Activated naive CD4-positive, alpha-beta T cell treated with anti-CD3 and anti-CD28 coated beads, Interleukin-2, amount 10 ng/mL, durations not matched to agents 7 days and 5 days (primary cell): ENCODE results near the gene SLC6A13.
"Not testable (repeated sequence)": the region's sequence is repeated elsewhere in the genome, so short reads cannot be mapped to it uniquely, and the experiment has no call there.

Experiments used
- CTCF ChIA-PET: fragments of 350-600 bp; sonication (Branson Sonifier 250); formaldehyde crosslinking; loops from one replicate; lab custom pipeline; 2021; ENCODE audit warnings: antibody characterized with exemption; lab: Charles Lee
- DNase-seq: peaks from one replicate; pipeline ENCODE4 v3.0.0-alpha.2; 2020
- H3K27ac Mint-ChIP-seq: one replicate; pipeline ENCODE4 v1.8.0; 2021; ENCODE audit warnings: mild to moderate bottlenecking, moderate library complexity, mixed read lengths
- H3K27me3 Mint-ChIP-seq: one replicate; pipeline ENCODE4 v1.8.0; 2021; ENCODE audit warnings: mild to moderate bottlenecking, mixed read lengths
- H3K36me3 Mint-ChIP-seq: one replicate; pipeline ENCODE4 v1.8.0; 2021; ENCODE audit warnings: mixed read lengths
- H3K4me1 Mint-ChIP-seq: one replicate; pipeline ENCODE4 v1.8.0; 2021; ENCODE audit warnings: mixed read lengths
- H3K4me3 Mint-ChIP-seq: one replicate; pipeline ENCODE4 v1.8.0; 2021; ENCODE audit warnings: mild to moderate bottlenecking, moderate library complexity, mixed read lengths
- H3K9me3 Mint-ChIP-seq: one replicate; pipeline ENCODE4 v1.8.0; 2021; ENCODE audit warnings: mixed read lengths

SLC6A13 gene

DNA sequence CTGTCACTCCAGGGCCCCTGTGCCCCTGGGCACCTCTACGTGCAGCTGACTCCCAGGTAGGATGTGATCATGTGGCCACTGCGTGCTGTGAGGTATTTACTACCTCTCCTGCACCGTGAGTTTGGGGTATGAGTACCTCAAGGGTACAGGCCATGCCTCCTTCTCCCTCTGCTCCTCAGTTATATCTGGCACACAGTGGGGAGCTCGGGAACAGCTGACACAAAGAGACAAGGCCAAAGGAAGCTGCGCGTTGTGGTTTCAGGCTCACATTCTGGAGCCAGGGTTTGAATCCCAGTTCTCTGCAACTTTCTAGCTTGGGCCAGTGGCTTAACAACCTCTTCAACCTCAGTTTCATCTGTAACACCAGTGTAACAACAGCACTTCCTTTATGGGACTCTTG, 40.9 kb downstream of the SLC6A13 start:
- Mint-ChIP-seq H3K27ac (no peak overlapping the region), H3K9me3 (no peaks in the 10 kb centered on the region), H3K4me3 (no peak overlapping the region), H3K4me1 (peaks cover 4% of the 10 kb centered on the region), H3K36me3 (no peaks in the 10 kb centered on the region), H3K27me3 (peaks cover 4% of the 10 kb centered on the region)
- DNase-seq = no peak
- CTCF ChIA-PET = no interaction called here

DNA sequence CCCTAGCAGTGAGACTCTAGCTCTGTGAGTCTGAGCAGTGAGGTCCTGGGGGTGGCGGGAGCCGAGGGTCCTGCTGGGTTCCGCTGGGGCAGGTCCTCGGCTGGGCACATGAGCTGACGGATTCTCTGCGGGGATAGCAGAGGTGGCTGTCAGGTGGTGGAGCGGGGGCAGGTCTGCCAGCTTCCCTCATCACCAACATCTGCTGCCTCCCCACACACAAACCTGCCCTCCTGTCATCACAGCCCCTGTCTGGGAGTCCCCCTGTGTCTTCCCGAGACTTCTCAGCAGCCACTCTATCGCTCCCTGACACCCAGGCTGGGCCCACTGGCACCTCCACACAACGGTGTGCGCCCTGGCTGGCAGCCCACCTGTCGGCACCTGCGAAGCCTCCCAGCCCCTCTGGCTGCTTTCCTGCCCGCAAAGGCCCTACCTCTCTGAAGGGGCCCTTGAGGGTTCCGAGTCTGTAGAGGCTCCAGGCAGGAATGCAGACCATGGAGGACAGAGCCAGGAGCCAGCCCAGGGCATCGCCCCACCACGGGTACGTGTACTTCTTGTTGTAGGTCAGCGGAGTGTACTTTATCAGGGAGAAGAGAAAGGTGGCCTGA, 41.6 kb downstream of the SLC6A13 start:
- Mint-ChIP-seq H3K27ac (no peak overlapping the region), H3K36me3 (no peaks in the 10 kb centered on the region), H3K4me3 (no peak overlapping the region), H3K9me3 (no peaks in the 10 kb centered on the region), H3K27me3 (peaks cover 6% of the 10 kb centered on the region), H3K4me1 (peaks cover 4% of the 10 kb centered on the region)
- CTCF ChIA-PET = interaction anchor here (1.2 to 1.3 kb wide), 2 partner anchors 9 to 11 kb away, joined by 3 to 5 read pairs; no protein-coding TSS in a partner anchor
- DNase-seq = no peak

DNA sequence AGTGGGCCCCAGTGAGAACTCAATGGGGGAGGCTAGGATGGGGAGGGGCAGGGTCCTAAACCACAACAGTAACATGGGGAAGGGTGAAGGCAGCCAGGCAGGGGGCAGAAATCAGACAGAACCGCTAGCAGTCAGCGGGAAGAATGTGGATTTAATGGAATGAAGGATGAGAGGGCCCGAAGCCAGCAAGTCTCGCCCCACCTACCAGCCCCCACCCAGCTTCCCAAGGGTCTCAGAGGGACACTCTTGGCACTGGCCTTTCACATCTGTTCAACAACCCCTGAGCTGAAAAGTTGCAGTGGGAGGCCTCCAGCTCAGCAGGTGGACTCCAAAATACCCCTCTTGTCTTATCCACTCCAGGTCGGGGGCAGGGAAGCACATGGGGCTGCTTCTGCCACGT, 42.1 kb downstream of the SLC6A13 start:
- CTCF ChIA-PET = interaction anchor here (1.2 to 1.3 kb wide), 3 partner anchors 10 to 50 kb away, joined by 3 to 5 read pairs (median 3); no protein-coding TSS in a partner anchor
- H3K27ac Mint-ChIP-seq = no peak overlapping the region
- peaks cover 4% of the 10 kb centered on the region for H3K4me1 Mint-ChIP-seq
- no peaks in the 10 kb centered on the region for H3K36me3 Mint-ChIP-seq
- no peak overlapping the region for H3K4me3 Mint-ChIP-seq
- H3K27me3 Mint-ChIP-seq = peaks cover 8% of the 10 kb centered on the region
- no peaks in the 10 kb centered on the region for H3K9me3 Mint-ChIP-seq
- DNase-seq = no peak

DNA sequence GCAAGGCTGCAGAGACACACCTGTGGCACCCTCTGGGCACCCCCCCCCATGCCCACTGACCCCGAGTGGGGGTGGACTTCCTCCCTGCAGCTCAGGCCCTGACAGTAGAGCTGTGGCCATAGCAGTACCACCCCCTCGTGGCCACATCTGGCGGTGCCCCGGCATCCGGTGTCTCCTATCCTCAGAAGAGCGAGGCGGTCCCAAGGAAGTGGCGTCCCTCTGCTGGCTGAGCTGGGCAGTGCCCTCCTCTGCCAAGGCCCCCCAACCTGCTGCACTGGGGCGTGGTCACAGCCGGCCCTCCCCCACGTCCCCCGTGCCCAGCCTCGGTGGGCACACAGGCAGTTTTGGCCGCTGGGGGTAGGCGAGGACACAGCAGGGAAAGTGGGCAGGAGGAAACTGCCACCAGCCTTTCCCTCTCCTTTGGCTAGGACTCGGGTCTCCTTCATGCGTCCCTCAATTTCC, 42.7 kb downstream of the SLC6A13 start:
- Mint-ChIP-seq H3K36me3 (no peaks in the 10 kb centered on the region), H3K27ac (no peak overlapping the region), H3K9me3 (no peaks in the 10 kb centered on the region), H3K4me3 (no peak overlapping the region), H3K4me1 (peaks cover 4% of the 10 kb centered on the region), H3K27me3 (peaks cover 8% of the 10 kb centered on the region)
- DNase-seq = peak; percentile 84
- CTCF ChIA-PET = interaction anchor here (0.8 to 1.4 kb wide), 6 partner anchors 10 to 49 kb away, joined by 3 to 4 read pairs (median 3); no protein-coding TSS in a partner anchor

DNA sequence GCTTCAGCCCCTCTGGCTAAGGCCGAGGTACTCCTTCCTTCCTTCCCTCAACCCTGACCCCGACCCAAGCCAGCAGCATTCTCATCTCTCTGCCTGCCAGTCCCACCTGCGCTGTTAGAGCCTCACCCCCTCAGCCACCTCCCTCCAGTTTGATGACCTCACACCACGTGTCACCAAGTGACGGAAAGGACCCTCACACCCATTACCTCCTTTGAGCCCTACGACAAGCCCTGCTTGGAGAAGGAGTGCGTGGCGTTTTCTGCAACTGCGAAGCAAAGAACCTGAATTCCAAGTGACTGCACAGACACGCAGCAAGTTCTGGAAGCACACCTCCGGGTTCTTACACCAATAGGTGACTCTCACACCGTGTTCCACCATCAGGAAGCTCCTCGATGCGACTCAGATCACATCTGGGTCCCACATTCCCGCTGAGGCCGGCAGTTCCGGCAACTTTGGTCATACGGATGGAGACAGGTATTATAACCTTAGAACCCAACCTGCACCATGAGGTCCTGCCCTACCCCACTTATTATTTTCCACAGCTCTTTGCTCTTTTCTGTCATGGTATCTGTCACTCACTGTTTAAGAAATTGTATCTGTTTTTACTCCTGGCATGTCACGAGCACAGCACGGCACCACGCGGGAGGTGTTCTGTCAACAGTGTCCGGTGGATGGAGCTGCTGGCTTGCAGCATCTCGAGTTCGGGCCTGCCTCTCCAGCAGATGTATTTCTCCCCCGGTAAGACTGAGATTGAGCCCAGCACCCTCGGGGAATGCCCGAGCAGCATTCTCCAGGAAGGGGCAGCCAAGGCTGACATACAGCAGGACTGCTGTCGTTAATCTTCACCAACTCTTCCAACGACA, 43.7 kb downstream of the SLC6A13 start:
- Mint-ChIP-seq H3K27me3 (peaks cover 17% of the 10 kb centered on the region), H3K27ac (no peak overlapping the region), H3K4me1 (peaks cover 4% of the 10 kb centered on the region), H3K9me3 (no peaks in the 10 kb centered on the region), H3K4me3 (no peak overlapping the region), H3K36me3 (no peaks in the 10 kb centered on the region)
- CTCF ChIA-PET = interaction anchor here (0.7 to 1.4 kb wide), 6 partner anchors 9 to 59 kb away, joined by 3 to 4 read pairs (median 3); no protein-coding TSS in a partner anchor
- no peak for DNase-seq

DNA sequence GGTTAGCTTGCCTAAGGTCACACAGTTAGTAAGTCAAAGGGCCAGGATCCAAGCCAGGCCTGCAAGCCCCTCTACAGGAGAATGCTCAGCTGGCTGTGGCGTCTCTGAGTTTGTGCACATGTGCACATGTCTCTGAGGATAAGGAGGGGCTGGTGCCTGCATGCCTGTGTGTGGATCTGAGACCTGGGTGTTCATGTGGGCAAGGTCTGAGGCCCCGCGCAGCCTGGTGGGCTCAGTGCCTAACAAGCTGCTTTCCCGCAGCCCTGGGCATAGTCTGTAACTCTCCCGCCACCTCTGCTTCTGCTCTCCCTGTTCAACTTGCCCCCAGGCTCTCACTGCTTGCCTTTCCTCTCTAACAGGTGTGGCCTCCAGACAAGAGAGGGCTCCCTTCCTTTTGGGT, 44.4 kb downstream of the SLC6A13 start:
- Mint-ChIP-seq H3K36me3 (no peaks in the 10 kb centered on the region), H3K4me1 (peaks cover 4% of the 10 kb centered on the region), H3K4me3 (no peak overlapping the region), H3K9me3 (no peaks in the 10 kb centered on the region), H3K27ac (no peak overlapping the region), H3K27me3 (peaks cover 20% of the 10 kb centered on the region)
- DNase-seq = no peak
- CTCF ChIA-PET = no interaction called here

DNA sequence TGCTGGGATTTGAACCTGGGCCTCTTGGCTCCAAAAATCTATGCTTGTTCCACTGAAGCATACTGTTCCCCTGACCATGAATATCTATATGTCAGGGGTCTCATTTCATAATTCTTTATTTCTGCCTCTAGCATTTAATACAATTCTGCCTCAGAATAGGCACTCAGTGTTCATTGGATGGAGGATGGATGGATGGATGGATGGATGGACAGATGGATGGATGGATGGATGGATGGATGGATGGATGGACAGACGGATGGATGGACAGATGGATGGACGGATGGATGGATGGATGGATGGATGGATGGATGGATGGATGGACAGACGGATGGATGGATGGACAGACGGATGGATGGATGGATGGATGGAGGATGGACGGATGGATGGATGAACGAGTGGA, 45.6 kb downstream of the SLC6A13 start:
- H3K4me3 Mint-ChIP-seq, H3K36me3 Mint-ChIP-seq, H3K9me3 Mint-ChIP-seq, H3K27ac Mint-ChIP-seq, DNase-seq, H3K4me1 Mint-ChIP-seq: not testable (repeated sequence)
- CTCF ChIA-PET = interaction anchor here (1.1 kb wide), 1 partner anchor 28 kb away, joined by 3 read pairs; no protein-coding TSS in a partner anchor
- peaks cover 32% of the 10 kb centered on the region for H3K27me3 Mint-ChIP-seq

DNA sequence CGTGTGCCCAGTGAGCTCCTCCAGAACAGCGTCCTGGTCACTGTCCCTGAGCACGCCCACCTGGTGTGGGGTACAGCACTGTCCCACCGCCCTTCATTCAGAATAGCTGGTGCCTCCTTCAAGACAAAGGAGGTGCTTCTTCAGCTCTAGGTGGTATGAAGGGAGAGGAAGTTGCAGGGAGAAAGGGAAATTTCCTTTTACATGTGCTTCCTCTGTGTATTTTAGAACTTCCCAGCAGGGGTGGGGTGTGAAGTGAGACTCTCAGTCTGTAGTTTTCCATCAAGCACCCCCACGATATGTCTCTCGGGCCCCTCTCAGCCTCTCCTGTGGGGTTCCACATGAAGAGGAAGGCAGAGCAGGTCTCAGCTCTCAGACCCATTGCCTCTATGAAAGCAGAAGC, 47.5 kb downstream of the SLC6A13 start:
- H3K36me3 Mint-ChIP-seq = no peaks in the 10 kb centered on the region
- H3K27me3 Mint-ChIP-seq = peaks cover 49% of the 10 kb centered on the region
- H3K27ac Mint-ChIP-seq = no peak overlapping the region
- no peak overlapping the region for H3K4me3 Mint-ChIP-seq
- no peaks in the 10 kb centered on the region for H3K9me3 Mint-ChIP-seq
- CTCF ChIA-PET = no interaction called here
- no peak for DNase-seq
- peaks cover 4% of the 10 kb centered on the region for H3K4me1 Mint-ChIP-seq

DNA sequence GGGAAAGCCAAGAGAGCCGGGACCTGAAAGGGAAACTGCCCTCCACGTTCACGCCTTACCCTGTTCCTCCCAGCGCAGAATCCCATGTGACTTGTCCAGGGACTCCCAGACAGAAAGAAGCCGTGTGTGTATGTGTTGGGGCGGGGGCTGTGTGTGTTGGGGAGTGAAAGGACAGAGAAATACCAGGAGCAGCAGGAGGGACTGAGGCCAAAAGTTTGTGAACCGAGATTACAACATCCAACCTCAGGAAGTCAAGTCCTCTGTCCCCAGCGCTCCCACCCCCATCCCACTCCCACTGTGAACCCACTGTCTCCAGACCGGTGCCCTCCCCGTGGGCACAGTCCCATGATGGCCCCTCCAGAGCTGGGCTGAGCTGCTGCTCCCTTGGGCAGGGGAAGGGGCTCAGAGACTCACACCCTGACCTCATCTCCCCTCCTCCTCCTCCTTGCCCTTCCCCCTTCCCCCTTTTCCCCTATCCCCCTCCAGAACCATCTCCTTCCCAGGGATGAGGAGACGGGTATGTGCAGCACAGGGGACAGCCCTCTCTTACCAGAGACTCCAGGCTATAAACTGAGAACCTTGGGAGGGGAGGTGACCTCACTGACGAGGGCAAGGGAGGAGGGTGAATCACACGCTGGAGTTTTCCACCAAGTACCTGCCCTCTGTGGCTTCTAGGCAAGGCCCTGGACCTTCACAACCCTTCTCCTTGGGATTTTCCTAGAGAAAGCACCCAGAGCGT, 48.5 kb downstream of the SLC6A13 start, which contains the start of gene SLC6A12:
TSS of gene SLC6A12 (minus strand) at position 155 of the 739 bp plus-strand sequence. CDS start 4,171 bp downstream, outside the sequence.
- no peaks in the 10 kb centered on the region for H3K9me3 Mint-ChIP-seq
- no peak within 1 kb of the TSS for H3K4me3 Mint-ChIP-seq
- no peak within 1 kb of the TSS for H3K27ac Mint-ChIP-seq
- peaks cover 57% of the 10 kb centered on the region for H3K27me3 Mint-ChIP-seq
- no peak for DNase-seq
- no peaks in the 10 kb centered on the region for H3K36me3 Mint-ChIP-seq
- H3K4me1 Mint-ChIP-seq = no peaks in the 10 kb centered on the region
- CTCF ChIA-PET = no interaction called here

DNA sequence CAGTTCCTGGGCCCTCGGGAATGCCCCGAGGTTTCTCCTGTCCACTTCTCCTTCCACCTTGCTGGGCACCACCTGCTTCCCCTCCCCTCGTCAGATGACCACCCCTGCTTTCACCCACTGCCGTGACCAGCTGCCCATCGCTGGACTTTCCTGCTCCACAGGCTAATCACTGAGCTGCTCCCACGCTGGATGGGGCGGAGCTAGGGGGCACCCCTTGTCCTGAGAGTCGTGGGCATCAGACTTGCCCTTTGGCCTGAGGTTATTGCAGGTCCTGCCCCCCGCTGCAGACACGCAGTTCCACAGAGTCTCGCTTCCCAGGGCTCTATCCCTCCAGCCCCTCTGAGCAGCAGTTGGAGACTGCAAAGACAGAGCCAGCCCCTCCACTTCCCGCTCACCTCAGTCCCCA, 49.1 kb downstream of the SLC6A13 start:
- peaks cover 61% of the 10 kb centered on the region for H3K27me3 Mint-ChIP-seq
- no peak overlapping the region for H3K4me3 Mint-ChIP-seq
- CTCF ChIA-PET = no interaction called here
- no peaks in the 10 kb centered on the region for H3K9me3 Mint-ChIP-seq
- H3K4me1 Mint-ChIP-seq = no peaks in the 10 kb centered on the region
- no peak overlapping the region for H3K27ac Mint-ChIP-seq
- no peaks in the 10 kb centered on the region for H3K36me3 Mint-ChIP-seq
- DNase-seq = no peak

DNA sequence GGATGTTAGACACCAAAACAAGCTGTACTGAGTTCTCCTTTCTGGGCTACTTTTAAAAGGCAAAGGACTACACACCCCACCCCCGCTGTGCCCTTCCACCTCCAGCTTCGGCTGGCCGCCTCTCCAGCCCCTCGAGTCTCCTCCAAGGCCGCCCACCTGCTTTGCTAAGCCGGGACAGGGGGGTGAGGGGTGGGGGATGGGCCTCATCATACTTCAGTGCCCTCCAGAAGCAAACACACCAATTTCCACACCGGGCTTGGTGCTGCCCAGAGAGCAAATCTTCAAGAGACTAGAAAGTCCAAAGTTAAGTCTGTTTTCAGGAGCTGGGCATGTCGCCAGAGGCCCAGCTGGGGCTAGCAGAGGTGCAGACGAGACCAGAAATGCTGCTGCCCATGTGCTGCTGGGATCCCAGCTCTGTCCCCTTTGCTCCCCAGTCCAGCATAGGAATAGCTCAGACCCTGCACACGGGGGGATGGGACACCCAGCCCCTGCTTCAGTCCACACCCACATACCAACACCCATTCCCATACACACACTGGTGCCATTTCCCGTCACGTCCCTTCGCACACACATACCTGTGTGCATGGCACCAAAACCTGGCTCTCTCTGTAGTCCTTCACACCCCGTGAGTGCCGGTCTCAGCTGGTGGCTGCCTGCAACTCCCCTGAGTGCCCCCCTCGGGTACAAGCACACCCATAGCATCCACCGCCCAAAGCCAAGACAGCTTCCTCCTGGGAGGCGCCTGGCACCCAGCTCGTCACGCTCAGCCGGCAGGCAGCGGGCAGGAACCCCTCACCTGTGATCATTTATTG, 49.7 kb downstream of the SLC6A13 start:
- Mint-ChIP-seq H3K9me3 (no peaks in the 10 kb centered on the region), H3K27ac (no peak overlapping the region), H3K27me3 (peaks cover 63% of the 10 kb centered on the region), H3K36me3 (no peaks in the 10 kb centered on the region), H3K4me1 (no peaks in the 10 kb centered on the region), H3K4me3 (no peak overlapping the region)
- CTCF ChIA-PET = no interaction called here
- no peak for DNase-seq

DNA sequence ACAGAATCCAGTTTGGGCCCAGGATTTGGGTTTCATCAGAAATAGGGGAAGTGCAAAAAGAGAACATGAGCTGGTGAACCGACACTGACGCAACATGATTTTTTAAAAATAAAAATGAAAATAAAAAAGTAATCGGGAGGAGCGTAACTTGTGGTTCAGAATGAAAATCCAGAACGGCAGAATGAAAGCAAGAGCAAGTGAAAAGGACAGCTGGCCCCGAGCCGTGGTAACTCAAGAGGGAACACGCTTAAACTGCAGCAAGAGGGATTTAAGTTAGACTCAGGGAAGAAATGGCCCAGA, 50.3 kb downstream of the SLC6A13 start:
- Mint-ChIP-seq H3K4me1 (no peaks in the 10 kb centered on the region), H3K36me3 (no peaks in the 10 kb centered on the region), H3K9me3 (no peaks in the 10 kb centered on the region), H3K4me3 (no peak overlapping the region), H3K27me3 (peaks cover 65% of the 10 kb centered on the region), H3K27ac (no peak overlapping the region)
- no peak for DNase-seq
- CTCF ChIA-PET = no interaction called here

DNA sequence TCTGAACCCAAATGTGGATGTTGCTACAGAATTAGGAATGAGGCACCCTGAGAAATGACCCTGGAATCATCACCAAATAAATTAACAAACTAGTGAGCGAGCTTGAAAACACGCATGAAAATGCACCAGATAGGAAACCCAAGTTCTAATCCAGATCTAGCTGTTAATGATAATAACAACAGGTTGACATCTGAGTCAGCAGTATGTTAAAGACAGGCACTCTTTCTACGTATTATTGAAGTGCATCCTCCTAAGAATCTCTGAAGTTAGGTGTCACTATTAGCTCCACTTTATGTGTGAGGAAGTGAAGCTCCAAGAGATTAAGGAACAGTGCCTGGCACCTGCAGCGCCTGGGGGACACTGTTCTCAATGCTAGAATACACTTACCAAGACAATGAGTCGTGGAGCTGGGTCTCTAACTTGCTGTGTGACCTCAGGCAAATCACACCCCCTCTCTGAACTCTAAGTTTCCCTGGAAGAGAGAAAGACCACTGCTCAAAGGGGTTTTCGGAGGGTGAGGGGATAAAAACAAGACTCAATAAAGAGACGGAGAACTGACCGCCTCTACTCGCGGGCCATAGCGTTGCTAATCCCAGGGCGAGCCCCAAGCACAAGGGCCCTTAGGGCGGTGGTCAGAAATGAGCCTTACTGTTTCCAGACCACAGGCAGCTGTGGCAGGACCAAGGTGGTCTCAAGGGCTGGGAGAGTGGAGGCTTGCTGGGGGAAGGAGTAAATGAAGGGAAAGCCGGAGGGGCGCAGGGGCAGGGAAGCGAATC, 50.8 kb downstream of the SLC6A13 start:
- CTCF ChIA-PET = no interaction called here
- H3K27me3 Mint-ChIP-seq = peaks cover 70% of the 10 kb centered on the region

More for the DNA sequence above, 50.8 kb downstream of the SLC6A13 start:
- Mint-ChIP-seq H3K9me3 (no peaks in the 10 kb centered on the region), H3K4me1 (no peaks in the 10 kb centered on the region), H3K27ac (no peak overlapping the region), H3K36me3 (no peaks in the 10 kb centered on the region), H3K4me3 (no peak overlapping the region)
- no peak for DNase-seq
